MV-4-11 (cell line): ENCODE results near the gene ABCA6.
A peak's percentile ranks its signal among the peaks of the same experiment; 100 is the strongest.
"Not testable (repeated sequence)": the region's sequence is repeated elsewhere in the genome, so short reads cannot be mapped to it uniquely, and the experiment has no call there.

Experiments used
- DNase-seq: peaks from one replicate; lab custom pipeline; 2025; lab: John Stamatoyannopoulos, UW

Gene ABCA6

GRCh38 chr17:69141431-69142174 is at the start of gene ABCA6:
Gene ABCA6 (minus strand): TSS chr17:69141895. CDS start chr17:69140703, 1,192 bp downstream.
- DNase-seq = no peak

- no peak for DNase-seq
Measured at GRCh38 chr17:69188796-69189195, 47.1 kb upstream of the ABCA6 start.

GRCh38 chr17:69188064-69188463 is 46.4 kb upstream of the ABCA6 start:
- DNase-seq = no peak

GRCh38 chr17:69187294-69187693 is 45.6 kb upstream of the ABCA6 start:
- no peak for DNase-seq

- DNase-seq = no peak
Measured at GRCh38 chr17:69179227-69179952, 37.7 kb upstream of the ABCA6 start.

- no peak for DNase-seq
Measured at GRCh38 chr17:69176457-69176795, 34.7 kb upstream of the ABCA6 start.

- peak; percentile 89 for DNase-seq
Measured at GRCh38 chr17:69175625-69176456, 34.1 kb upstream of the ABCA6 start.

- DNase-seq = no peak
Measured at GRCh38 chr17:69175262-69175624, 33.5 kb upstream of the ABCA6 start.

- DNase-seq = no peak
Measured at GRCh38 chr17:69173118-69173517, 31.4 kb upstream of the ABCA6 start.

GRCh38 chr17:69170377-69170776 is 28.7 kb upstream of the ABCA6 start:
- DNase-seq = peak; percentile 96

GRCh38 chr17:69168642-69169041 is 26.9 kb upstream of the ABCA6 start:
- not testable (repeated sequence) for DNase-seq

GRCh38 chr17:69166957-69167356 is 25.3 kb upstream of the ABCA6 start:
- no peak for DNase-seq

- DNase-seq = no peak
Measured at GRCh38 chr17:69164206-69164605, 22.5 kb upstream of the ABCA6 start.

GRCh38 chr17:69159418-69159817 is 17.7 kb upstream of the ABCA6 start:
- no peak for DNase-seq

- DNase-seq = peak; percentile 3
Measured at GRCh38 chr17:69154267-69154666, 12.6 kb upstream of the ABCA6 start.

- DNase-seq = no peak
Measured at GRCh38 chr17:69150333-69150732, 8.6 kb upstream of the ABCA6 start.

GRCh38 chr17:69147460-69147859 is 5.8 kb upstream of the ABCA6 start:
- no peak for DNase-seq

GRCh38 chr17:69144331-69145255 is 2.9 kb upstream of the ABCA6 start:
- DNase-seq = no peak

GRCh38 chr17:69143683-69144231 is 2.1 kb upstream of the ABCA6 start:
- no peak for DNase-seq

GRCh38 chr17:69143151-69143550 is 1.5 kb upstream of the ABCA6 start:
- no peak for DNase-seq

GRCh38 chr17:69142175-69142802 is 594 bp upstream of the ABCA6 start:
- no peak for DNase-seq
